ES-I3 (cell line): ENCODE results near the gene NOTUM.
"Not testable (repeated sequence)": the region's sequence is repeated elsewhere in the genome, so short reads cannot be mapped to it uniquely, and the experiment has no call there.

Source experiments
- H3K36me3 ChIP-seq: 2 replicates; pipeline ENCODE4 v1.6.1; 2013; ENCODE audit warnings: mild to moderate bottlenecking, low read length, control low read depth, moderate library complexity; ENCODE audit not compliant: insufficient read depth
- H3K4me1 ChIP-seq: 2 replicates; pipeline ENCODE4 v1.6.1; 2013; ENCODE audit warnings: mild to moderate bottlenecking, control low read depth, low read length; ENCODE audit not compliant: insufficient read depth
- H3K9ac ChIP-seq: 2 replicates; pipeline ENCODE4 v1.6.1; 2013; ENCODE audit warnings: low read depth, mild to moderate bottlenecking, low read length, moderate library complexity
- H3K9me3 ChIP-seq: 2 replicates; pipeline ENCODE4 v1.6.1; 2013; ENCODE audit warnings: mild to moderate bottlenecking, low read length, moderate library complexity; ENCODE audit not compliant: control insufficient read depth, insufficient read depth

NOTUM gene

DNA sequence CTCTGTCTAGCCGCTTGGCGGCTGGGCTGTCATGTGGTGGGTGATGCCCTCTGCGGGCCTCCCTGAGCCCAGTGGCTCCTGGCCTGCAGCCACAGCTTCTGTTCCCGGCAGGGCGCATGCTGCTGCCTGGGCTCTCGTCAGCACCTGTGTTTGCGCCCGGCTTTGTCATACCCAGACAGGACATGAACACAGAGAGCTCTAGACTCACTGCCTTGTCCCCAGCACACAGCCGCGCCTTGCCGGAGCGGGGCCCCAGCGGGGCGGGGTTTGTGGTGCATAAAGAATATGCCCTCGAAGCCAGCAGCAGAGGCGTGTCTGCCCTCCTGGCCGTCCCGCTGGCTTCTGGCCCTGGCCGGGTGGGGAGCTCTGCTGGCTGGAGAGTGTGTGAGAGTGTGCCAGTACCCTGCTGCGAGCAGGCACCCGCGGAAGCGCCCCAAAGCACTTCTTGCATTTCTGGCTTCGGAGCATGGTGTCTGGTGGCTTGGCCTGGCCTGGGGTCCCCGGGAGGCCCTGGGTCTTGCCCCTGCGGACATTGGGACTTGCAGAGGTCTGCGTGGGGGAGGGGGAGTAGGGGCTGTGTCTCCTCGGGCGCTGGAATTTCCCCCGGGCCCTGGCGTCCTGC is 30.8 kb upstream of the NOTUM start:
- H3K9me3 ChIP-seq = no peaks in the 10 kb centered on the region
- no peaks in the 10 kb centered on the region for H3K36me3 ChIP-seq
- H3K4me1 ChIP-seq = peaks cover 32% of the 10 kb centered on the region; the same call in 1 of the 2 replicates
- H3K9ac ChIP-seq = 0 out of 2 replicates have a peak overlapping the region, but pooled peaks have one; percentile 0

DNA sequence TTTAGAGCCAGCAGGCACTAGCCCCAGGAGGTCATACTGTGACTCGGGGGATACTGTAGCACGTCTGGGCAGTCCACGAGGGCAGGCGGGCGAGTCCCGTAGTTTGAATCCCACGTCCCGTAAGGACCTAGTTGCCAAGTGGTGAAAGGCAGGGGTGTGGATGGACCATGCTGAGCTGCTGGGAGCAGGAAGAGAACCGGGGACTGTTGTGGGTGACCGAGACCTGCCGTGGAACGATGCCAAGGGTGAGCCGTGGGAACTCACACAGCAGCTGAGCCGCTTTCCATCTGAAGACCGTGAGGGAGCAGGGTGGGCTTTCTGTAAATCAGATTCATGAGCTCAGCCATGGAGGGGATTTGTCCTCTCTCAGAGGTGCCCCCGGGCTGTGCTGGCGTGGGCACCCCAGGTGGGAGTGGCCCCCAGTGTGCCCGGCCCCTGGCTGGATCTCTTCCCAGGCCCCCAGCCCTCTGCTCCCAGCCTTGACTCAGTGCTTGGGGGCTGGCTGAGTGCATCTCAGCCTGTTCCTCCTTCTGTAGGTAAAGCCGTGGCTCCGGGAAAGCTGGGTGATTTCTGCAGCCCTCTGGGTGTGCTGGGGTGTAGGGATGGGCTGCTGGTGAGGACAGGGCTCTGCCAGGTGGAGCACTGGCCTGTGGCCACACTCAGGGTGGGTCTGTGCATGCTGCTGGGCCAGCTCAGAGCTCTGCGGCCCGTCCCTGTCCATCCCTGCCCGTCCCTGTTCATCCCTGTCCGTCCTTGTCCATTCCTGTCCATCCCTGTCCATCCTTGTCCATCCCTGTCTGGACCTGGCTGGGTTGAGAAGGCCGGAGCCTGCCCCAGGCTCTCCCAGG is 30.1 kb upstream of the NOTUM start:
- H3K9me3 ChIP-seq = no peaks in the 10 kb centered on the region
- no peaks in the 10 kb centered on the region; the same call in 1 of the 2 replicates for H3K36me3 ChIP-seq
- peaks cover 32% of the 10 kb centered on the region; the same call in 1 of the 2 replicates for H3K4me1 ChIP-seq
- no peak overlapping the region for H3K9ac ChIP-seq

DNA sequence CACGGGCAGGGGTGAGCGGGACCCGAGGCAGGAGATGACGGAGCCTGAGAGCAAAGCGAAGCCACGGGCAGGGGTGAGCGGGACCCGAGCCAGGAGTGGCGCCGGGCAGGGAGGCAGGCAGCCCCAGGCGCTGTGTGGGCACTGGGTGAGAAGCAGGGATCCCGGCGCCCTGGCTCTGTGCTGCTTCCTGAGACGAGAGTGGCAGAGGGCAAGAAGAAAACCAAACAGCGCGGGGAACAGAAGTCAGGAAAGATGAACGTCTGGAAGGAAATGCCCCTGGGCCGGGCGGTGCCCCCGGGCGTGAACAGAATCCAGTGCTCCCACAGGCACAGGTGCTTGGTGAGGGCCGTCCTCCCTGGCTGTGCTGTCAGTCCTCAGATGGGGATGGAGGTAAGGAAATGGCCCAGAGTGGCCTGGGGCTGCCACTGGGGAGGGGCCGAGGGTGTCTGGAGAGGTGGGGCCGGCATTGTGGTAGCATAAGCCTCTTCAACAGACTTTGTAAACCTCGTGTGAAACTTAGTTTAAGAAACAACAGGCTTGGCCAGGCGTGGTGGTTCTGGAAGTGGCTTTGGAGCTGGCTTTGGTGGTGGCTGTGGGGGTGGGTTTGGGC is 26.3 kb upstream of the NOTUM start:
- Histone ChIP-seq H3K9me3 (no peaks in the 10 kb centered on the region), H3K4me1 (peaks cover 19% of the 10 kb centered on the region; the same call in 1 of the 2 replicates), H3K36me3 (no peaks in the 10 kb centered on the region; the same call in 1 of the 2 replicates), H3K9ac (no peak overlapping the region)

- H3K36me3 ChIP-seq = no peaks in the 10 kb centered on the region; the same call in 1 of the 2 replicates
- H3K4me1 ChIP-seq = peaks cover 12% of the 10 kb centered on the region; the same call in 1 of the 2 replicates
- H3K9ac ChIP-seq = no peak overlapping the region
- no peaks in the 10 kb centered on the region for H3K9me3 ChIP-seq
Observed at GRCh38 chr17:81986606-81987005, 25.6 kb upstream of the NOTUM start.

GRCh38 chr17:81984773-81985410 is 23.9 kb upstream of the NOTUM start:
- no peaks in the 10 kb centered on the region for H3K9me3 ChIP-seq
- no peak overlapping the region for H3K9ac ChIP-seq
- H3K36me3 ChIP-seq = no peaks in the 10 kb centered on the region; the same call in 1 of the 2 replicates
- H3K4me1 ChIP-seq = no peaks in the 10 kb centered on the region

GRCh38 chr17:81983639-81984373 is 22.8 kb upstream of the NOTUM start:
- Histone ChIP-seq H3K4me1 (no peaks in the 10 kb centered on the region; the same call in 1 of the 2 replicates), H3K9ac (no peak overlapping the region)

DNA sequence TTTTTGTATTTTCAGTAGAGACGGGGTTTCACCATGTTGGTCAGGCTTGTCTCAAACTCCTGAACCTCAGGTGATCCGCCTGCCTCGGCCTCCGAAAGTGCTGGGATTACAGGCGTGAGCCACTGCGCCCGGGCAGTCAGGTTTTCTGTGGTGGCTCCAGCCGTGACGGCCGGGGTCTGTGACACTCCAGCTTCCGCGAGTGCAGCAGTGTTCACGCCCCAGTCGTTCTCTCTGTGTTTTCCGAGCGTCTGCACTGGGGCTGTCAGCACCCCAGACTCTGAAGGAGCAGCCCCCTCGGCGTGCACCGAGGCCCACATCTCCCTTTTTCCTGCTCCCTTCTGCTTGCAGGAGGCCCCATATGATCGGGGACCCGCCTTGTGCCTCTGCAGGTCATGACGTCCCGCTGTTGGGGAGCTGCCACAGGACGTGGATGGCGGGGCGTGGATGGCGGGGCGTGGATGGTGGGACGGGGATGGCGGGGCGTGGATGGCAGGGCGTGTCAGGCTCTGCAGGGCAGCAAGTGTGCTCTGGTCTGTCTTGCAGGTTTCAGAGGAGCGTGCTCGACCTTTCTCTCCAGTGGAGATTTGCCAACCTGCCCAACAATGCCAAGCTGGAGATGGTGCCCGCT is 22.1 kb upstream of the NOTUM start:
- Histone ChIP-seq H3K9me3 (no peaks in the 10 kb centered on the region), H3K36me3 (no peaks in the 10 kb centered on the region; the same call in 1 of the 2 replicates), H3K9ac (no peak overlapping the region), H3K4me1 (no peaks in the 10 kb centered on the region; the same call in 1 of the 2 replicates)

More at GRCh38 chr17:81983639-81984373, 22.8 kb upstream of the NOTUM start:
- Histone ChIP-seq H3K9me3 (no peaks in the 10 kb centered on the region), H3K36me3 (no peaks in the 10 kb centered on the region; the same call in 1 of the 2 replicates)

- not testable (repeated sequence) for H3K4me1 ChIP-seq, H3K9me3 ChIP-seq, H3K36me3 ChIP-seq, H3K9ac ChIP-seq
Observed at GRCh38 chr17:81981511-81981910, 20.5 kb upstream of the NOTUM start.

GRCh38 chr17:81980707-81981343 is 19.8 kb upstream of the NOTUM start:
- no peaks in the 10 kb centered on the region; the same call in 1 of the 2 replicates for H3K4me1 ChIP-seq
- no peak overlapping the region for H3K9ac ChIP-seq
- H3K36me3 ChIP-seq = no peaks in the 10 kb centered on the region
- no peaks in the 10 kb centered on the region for H3K9me3 ChIP-seq

GRCh38 chr17:81980122-81980521 is 19.1 kb upstream of the NOTUM start:
- H3K9me3 ChIP-seq = no peaks in the 10 kb centered on the region
- H3K9ac ChIP-seq = no peak overlapping the region
- no peaks in the 10 kb centered on the region; the same call in 1 of the 2 replicates for H3K4me1 ChIP-seq
- H3K36me3 ChIP-seq = no peaks in the 10 kb centered on the region

DNA sequence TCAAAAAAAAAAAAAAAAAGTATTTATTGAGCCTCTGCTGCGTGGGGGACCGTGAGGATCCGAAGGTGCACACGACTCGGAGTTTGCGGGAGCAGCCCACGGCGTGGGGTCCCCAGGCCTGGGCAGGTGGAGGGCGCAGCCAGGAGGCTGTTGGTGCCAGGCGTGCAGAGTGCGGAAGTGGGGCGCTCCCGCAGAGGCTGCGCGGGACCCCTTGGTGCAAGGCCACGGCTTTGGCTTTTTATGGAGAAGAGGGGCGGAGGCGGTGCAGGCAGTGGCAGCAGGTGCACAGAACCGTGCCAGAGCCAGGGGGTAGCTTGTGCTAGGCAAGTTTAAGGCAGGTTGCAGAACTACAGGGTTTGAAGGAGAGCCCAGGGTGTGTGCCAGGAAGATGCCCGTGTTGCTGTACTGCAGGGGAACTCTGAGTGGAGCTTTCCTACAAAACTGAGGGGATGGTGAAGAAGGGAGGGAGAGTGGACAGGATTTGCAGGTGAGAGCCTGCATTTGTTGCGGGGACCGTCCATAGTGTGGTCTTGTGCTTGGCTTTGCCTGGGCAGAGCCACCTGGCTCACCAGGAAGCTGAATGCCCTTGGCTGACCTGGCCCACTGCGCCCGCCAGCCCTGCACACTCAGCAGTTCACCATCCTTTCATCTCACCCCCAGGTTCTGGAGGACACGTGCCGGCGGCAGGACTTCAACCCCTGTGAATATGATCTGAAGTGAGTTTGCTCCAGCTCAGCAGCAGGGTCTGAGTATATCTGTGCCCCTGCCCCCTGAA is 17.7 kb upstream of the NOTUM start:
- Histone ChIP-seq H3K4me1 (no peaks in the 10 kb centered on the region; the same call in 1 of the 2 replicates), H3K9me3 (no peaks in the 10 kb centered on the region), H3K9ac (peak overlapping the region; percentile 75), H3K36me3 (no peaks in the 10 kb centered on the region)

DNA sequence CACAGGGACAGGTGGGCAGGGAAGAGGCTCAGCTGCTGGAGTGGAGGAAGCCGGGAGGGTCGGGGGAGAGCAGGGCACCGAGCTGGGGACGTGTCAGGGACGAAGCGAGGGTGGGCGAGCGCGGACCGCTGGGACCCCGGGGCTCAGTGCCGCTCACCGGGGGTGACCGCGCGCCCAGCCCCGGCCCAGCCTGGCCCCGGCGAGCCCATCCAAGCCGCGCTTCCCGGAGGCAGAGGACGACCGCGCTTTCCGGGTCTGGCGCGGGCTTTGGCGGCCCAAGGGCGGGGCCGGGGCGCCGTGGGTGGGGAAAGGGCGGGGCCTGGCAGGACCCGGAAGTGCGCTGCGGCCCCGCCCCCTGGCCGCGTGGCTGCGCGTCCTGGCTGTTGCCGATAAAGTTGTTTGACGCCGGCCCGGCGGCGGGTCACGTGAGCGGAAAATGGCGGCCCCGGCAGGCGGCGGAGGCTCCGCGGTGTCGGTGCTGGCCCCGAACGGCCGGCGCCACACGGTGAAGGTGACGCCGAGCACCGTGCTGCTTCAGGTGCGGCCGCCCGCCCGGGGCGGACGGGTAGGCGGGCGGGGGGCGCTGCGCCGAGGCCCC is 16.3 kb upstream of the NOTUM start, which contains the start of gene ASPSCR1:
ASPSCR1 (plus strand) TSS at position 419 of the 598 bp plus-strand sequence; CDS start at position 437, 18 bp downstream.
- Histone ChIP-seq H3K36me3 (no peaks in the 10 kb centered on the region), H3K4me1 (no peaks in the 10 kb centered on the region; the same call in 1 of the 2 replicates), H3K9ac (peak within 1 kb of the TSS; percentile 75), H3K9me3 (0 out of 2 replicates have a peak, but pooled peaks cover 2% of the 10 kb centered on the region)
